Stimulated activated CD4-positive, alpha-beta T cell treated with anti-CD3 and anti-CD28 coated beads, Interleukin-4, amount 100 ng/mL, for 1 hour (primary cell): ENCODE results near the gene STUB1.
"Not testable (repeated sequence)": the region's sequence is repeated elsewhere in the genome, so short reads cannot be mapped to it uniquely, and the experiment has no call there.

Experiments used
- DNase-seq: peaks from one replicate; pipeline ENCODE4 v3.0.0-alpha.2; 2020

STUB1 gene

DNA sequence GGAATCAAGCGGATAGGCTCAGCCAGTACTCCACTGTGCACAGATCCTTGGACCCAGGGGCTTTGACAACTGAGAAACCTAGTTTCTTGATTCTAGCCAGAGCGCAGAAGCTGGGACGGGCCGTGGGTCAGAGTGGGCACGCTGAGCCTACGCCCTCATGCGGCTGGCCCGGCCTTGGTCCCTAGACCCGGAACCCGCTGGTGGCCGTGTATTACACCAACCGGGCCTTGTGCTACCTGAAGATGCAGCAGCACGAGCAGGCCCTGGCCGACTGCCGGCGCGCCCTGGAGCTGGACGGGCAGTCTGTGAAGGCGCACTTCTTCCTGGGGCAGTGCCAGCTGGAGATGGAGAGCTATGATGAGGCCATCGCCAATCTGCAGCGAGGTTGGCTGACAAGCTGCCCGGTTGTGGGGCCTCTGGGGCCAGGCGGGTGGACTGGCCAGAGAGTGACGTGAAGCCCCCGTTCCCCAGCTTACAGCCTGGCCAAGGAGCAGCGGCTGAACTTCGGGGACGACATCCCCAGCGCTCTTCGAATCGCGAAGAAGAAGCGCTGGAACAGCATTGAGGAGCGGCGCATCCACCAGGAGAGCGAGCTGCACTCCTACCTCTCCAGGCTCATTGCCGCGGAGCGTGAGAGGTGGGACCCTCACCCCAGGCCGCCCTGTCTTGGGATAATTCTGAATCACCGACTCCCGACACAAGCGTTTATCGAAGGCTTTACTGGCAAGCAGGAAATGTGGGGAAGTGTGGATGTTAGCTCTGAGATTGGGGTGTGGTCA is 946 bp downstream of the STUB1 start:
- no peak for DNase-seq

DNA sequence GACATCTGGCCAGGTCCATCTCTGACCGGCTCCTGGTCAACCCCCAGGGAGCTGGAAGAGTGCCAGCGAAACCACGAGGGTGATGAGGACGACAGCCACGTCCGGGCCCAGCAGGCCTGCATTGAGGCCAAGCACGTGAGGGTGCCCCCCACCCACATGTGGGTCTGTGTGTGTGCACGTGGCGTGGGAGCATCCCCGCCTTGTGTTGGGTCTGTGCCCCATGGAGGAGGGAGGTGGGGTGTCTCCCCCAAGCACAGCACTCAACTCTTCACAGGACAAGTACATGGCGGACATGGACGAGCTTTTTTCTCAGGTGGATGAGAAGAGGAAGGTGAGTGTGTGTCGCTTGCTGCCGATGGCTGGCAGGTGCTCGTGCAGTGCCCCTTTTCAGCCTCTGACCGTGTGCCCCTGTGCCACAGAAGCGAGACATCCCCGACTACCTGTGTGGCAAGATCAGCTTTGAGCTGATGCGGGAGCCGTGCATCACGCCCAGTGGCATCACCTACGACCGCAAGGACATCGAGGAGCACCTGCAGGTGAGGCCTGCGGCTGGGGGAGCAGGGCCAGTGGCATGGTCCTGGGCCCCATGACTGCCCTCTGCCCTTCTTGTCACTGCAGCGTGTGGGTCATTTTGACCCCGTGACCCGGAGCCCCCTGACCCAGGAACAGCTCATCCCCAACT is 1.7 kb downstream of the STUB1 start:
- no peak for DNase-seq

- DNase-seq = no peak
Observed at GRCh38 chr16:682493-683395, 2.5 kb downstream of the STUB1 start.

- DNase-seq = no peak
Observed at GRCh38 chr16:683396-684070, 3.3 kb downstream of the STUB1 start.

GRCh38 chr16:684071-684794 is 4.0 kb downstream of the STUB1 start, which contains the start of gene JMJD8:
TSS of gene JMJD8 (minus strand) at chr16:684334. CDS start at chr16:684319, 15 bp downstream.
- DNase-seq = peak; percentile 99

- DNase-seq = no peak
Observed at GRCh38 chr16:684961-685696, 4.9 kb downstream of the STUB1 start.

GRCh38 chr16:685967-686366 is 5.8 kb downstream of the STUB1 start:
- no peak for DNase-seq

GRCh38 chr16:686459-687260 is 6.5 kb downstream of the STUB1 start:
- no peak for DNase-seq

DNA sequence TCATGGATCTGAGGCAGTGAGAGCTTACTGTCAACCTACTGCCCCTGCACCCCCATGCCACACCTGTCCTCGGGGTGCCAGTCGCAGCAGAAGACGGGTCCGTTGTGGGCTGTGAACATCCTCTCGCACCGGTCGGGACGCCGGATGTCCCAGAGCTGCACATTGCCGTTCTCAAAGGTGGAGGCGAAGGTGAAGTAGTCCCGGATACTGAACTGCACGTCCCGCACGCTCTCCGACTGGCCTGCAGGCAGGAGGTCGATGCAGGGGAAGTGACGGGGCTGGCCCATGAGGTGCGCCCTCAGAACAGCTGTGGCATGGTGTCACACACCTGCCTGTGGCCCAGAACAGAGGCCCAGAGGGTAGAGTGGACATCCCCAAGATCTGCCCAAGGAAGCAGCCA is 7.3 kb downstream of the STUB1 start:
- DNase-seq = no peak

DNA sequence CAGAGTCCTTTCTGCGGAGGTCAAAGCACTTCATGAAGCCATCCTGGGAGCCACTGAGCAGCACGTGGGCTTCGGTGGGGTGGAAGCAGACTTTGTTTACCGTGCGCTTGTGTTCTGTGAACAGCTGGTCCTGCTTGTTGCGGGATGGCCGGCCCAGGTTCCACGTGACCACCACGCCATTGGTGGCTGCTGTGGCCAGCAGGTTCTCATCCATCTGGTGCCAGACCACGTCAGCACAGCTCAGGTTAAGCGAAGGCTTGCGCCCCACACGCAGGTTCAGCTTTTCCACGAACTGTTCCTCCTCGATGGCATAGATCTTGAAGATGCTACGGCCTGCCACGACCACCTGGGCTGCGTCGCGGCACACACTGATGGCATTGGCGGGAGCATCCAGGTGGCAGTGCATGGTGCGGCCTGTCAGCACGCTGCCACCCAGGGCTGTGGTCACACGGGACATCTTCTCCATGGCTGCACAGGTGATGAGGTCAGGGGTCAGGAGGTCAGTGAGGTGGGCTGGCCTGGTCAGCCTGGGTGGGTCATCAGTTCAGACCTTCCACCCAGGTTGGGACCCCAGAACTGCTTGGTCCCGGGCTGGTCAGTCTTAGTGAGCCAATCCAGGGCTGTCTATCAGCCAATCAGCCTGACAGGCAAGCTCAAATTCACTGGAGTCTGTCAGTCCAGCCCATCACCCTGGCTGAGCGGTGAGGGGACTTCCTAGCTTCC is 9.1 kb downstream of the STUB1 start:
- DNase-seq = no peak

DNA sequence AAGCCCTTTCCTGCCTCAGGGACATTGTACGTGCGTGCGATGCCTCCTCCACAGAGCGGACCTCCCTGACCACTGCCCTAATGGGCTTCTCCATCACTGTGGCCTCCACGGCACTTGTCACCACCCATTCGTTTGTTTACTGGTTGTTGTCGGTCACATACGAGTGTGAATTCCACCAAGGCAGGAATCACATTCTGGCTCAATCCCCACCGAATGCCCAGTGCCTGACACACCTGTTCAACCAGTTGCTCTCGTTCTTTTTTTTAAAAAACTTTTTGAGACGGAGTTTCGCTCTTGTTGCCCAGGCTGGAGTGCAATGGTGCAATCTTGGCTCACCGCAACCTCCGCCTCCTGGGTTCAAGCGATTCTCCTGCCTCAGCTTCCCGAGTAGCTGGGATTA is 11.0 kb downstream of the STUB1 start:
- DNase-seq = not testable (repeated sequence)

DNA sequence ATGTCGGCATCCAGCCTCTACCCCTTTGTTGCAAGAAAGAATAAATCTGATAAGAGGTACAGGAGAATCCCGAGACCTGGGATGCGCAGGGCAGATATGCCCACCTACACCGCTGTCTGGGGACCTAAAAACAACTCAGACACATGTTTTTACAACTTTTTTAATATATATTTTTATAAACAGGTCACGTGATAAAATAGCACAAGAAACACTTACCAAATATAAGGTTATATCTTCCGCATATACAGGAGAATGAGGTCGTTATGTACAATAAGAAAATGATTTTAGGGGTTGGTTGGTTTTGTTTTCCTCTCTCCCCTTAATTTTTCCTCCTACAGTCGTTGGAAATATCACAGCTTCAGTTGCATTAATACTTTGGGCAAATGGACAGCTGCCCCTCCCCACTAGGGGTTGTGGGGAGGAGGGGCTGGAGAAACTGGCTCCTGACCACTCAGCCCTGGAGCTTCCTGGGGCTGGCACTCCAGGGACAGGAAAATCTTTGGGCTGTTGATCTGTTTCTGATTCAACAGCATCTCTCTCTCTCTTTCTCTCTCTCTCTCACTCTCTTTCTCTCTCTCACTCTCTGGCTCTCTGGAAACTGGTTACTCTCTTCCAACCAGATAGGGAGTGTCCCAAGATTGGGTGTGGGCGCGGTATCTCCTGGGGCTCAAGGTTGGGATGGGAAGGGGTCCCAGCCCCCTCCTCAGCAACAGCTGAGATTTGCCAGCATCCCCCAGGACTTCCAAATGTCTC is 12.3 kb downstream of the STUB1 start:
- no peak for DNase-seq

GRCh38 chr16:693364-693763 is 13.2 kb downstream of the STUB1 start:
- DNase-seq = no peak

GRCh38 chr16:693766-694165 is 13.6 kb downstream of the STUB1 start:
- no peak for DNase-seq

- no peak for DNase-seq
Observed at GRCh38 chr16:694187-694862, 14.1 kb downstream of the STUB1 start.

DNA sequence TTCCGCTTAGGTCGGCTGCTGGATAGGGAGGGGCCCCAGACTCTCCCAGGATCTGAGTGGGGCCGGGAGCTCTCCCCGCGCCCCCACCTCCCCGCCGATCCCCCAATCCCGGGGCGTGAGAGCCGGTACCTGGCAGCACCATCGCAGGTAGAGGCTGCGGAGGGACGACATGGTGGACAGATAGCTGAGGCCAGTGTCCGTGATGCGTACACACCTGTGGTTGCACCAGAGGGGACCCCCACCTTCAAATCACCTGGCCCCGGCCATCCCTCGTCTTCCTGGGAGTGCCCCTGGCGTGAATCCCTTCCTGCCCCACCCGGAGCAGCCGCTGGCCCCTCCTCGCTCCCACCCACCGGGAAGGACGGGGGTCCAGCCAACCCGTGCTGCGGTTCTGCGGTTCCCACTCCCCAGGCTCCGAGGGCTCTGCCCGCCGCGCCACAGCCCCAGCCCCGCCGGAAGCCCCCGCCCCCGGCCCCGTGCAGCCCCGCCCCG is 14.7 kb downstream of the STUB1 start:
- no peak for DNase-seq

DNA sequence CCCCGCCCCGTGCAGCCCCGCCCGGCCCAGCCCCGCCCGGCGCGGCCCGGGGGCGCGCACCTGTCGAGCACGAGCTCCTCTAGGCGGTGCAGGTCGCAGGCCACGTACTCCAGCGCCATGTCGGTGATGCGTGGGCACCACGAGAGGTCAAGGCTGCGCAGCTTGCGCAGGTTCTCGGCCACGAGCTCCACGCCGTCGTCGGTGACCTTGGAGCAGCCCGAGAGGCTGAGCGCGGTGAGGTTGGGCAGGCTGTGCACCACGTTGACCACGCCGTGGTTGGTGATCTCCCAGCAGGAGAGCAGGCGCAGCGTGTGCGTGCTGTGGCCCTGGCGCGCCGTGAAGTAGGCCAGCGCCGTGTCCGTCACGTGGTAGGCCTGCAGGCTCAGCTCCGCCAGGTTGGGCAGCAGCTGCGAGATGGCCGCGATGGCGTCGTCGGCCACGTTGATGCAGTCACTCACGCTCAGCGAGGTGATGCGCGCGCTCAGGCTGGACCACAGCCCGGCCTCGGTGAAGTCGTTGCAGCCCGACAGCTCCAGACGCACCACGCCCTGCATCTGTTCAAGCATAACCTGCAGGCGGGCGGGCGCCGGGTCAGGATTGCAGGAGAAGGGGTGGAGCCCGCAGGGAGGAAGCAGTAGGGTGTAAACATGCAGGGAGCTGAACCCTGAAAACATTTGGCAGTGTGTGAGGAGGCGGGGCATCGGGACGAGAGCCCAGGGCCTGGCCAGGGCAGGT is 15.3 kb downstream of the STUB1 start:
- peak; percentile 69 for DNase-seq
